Esophagus mucosa (tissue), 1 donor: ENCODE measurements around the gene DEUP1. TPM values are rescaled to one million over a fixed set of nuclear protein-coding genes. Genes with fewer than 3 reads are reported as not detected.
A peak's percentile ranks its signal among the peaks of the same experiment; 100 is the strongest.
"Not testable (repeated sequence)": the region's sequence is repeated elsewhere in the genome, so short reads cannot be mapped to it uniquely, and the experiment has no call there.

Experiments
- ATAC-seq: fragments of 200-7000 bp; cut with Tn5 transposase; one replicate; pipeline ENCODE4 v1.9.1; 2020
- total RNA-seq: library from RNA; stranded (reverse); gene quantifications from one replicate; pipeline ENCODE4 v1.2.4, GENCODE V29; 2023
- donor health status: DM: yes; HTN: yes; CAD: no.

The DEUP1 gene, protein sequence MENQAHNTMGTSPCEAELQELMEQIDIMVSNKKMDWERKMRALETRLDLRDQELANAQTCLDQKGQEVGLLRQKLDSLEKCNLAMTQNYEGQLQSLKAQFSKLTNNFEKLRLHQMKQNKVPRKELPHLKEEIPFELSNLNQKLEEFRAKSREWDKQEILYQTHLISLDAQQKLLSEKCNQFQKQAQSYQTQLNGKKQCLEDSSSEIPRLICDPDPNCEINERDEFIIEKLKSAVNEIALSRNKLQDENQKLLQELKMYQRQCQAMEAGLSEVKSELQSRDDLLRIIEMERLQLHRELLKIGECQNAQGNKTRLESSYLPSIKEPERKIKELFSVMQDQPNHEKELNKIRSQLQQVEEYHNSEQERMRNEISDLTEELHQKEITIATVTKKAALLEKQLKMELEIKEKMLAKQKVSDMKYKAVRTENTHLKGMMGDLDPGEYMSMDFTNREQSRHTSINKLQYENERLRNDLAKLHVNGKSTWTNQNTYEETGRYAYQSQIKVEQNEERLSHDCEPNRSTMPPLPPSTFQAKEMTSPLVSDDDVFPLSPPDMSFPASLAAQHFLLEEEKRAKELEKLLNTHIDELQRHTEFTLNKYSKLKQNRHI
- not detected for total RNA-seq

DNA sequence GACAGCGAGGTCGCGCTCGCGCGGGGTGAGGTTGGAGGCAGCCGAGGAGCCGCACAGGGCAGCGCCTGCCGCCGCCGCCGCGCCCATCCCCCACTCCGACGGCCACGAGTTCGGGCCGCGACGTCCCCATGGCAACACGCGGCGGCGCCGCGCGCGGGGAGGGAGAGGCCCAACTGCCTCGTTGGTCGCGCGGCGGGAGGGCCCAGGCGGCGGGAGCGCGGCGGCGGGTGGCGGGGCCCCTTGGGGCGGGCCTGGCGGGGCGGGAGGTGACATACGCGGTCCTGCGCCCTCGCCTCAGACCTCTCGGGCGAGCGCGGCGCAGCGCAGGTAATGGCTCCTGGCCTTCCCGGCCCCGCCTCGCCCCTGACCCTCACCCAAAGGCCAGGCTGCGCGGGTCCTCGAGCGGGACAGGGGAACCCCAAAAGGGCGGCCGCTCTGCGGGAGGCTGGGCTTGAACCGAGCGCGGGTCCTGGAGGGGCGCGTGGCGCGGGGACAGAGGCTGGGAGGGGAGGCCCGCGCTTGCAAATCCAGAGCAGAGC lies at the start of gene DEUP1:
Gene DEUP1, plus strand, starts transcription at position 297 of the 539 bp plus-strand sequence. CDS start 1,518 bp downstream, outside the sequence.
- ATAC-seq = peak; percentile 44

DNA sequence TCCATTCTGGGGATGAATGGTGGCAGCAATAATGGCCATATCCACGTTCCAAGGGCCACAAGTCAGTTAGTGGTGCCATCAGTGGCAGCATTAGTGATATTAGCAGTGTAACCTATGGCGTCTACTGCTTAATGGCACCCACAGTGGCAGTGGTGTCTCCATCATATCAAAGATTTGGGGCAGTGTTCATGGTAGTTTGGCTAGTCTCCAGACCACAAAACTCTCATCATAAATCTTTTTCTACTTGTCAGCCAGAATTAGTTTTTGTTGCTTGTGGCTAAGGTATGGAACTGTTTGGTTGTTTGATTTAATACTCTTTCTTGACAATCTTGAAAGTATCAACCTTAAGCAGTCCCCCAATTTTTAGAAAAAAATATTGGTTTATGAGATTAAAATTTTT lies 45.1 kb upstream of the DEUP1 start:
- no peak for ATAC-seq

DNA sequence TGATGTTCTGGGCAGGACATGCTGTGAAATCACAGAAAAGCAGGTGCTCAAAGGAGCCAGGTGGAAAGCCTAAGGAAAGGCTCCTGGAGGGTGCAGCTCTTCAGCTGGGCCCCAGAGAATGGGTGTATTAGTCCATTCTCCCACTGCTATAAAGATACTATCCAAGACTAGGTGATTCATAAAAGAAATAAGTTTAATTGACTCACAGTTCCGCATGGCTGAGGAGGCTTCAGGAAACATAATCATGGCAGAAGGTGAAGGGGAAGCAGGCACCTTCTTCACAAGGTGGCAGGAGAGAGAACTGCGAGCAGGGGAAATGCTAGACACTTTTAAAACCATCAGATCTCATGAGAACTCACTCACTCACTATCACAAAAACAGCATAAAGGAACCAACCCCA lies 43.1 kb upstream of the DEUP1 start:
- no peak for ATAC-seq

DNA sequence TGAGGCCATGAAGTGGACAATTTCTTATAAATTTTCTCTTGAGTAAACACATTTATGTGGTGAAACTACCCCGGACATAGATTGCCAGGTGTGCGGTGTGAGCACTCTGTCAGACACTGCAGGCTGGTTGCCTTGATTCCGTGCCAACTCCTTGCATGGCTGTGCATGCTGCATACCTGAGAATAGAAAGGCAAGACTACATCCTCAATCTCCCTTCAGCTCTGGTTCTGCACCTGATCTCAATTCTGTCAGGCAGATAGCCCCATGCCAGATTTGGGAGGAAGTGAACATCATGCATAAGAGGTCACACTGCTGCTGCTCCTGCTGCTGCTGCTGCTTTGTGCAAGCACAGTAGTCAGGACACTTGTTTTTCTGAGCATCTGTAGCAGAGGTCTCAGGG lies 42.5 kb upstream of the DEUP1 start:
- no peak for ATAC-seq

DNA sequence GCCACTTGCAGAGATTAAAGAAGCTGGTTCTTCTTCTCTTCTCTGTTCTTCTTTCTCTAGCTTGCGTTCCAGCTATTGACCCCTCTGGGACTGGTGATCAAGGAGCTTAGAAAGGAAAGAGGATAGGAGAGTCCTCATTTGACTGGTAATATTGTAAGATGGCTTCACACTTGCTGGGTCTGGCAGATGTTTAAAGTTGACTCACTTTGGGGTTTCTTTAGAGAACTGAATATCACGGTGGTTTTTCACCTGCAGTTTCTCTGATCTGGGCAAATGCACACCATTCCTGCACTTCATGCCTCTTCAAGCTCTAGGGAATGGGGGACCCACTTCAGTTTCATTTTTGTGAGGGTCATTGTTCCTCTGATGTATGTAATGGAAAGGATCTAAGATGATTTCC lies 41.8 kb upstream of the DEUP1 start:
- no peak for ATAC-seq

GRCh38 chr11:93289782-93290463 lies 40.6 kb upstream of the DEUP1 start:
- ATAC-seq = no peak

DNA sequence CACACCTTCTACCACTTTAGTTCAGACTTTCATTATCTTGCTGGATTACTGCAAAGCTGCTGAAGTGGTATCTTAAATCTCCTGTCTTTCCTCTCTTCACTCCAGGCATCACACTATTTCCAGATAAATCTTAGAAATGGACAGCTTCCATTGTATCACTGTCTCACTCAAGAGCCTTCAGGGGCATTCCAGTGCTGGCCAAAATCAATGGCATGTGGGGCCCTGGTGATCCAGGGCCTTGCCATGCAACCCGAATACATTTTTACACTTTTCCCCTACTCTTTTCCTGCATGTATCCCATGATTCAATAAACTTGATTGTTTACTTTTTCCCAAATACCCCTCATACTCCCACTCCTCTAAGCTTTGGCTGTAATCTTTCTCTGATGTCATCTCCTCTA lies 39.4 kb upstream of the DEUP1 start:
- no peak for ATAC-seq

GRCh38 chr11:93291898-93292297 lies 38.6 kb upstream of the DEUP1 start:
- no peak for ATAC-seq

DNA sequence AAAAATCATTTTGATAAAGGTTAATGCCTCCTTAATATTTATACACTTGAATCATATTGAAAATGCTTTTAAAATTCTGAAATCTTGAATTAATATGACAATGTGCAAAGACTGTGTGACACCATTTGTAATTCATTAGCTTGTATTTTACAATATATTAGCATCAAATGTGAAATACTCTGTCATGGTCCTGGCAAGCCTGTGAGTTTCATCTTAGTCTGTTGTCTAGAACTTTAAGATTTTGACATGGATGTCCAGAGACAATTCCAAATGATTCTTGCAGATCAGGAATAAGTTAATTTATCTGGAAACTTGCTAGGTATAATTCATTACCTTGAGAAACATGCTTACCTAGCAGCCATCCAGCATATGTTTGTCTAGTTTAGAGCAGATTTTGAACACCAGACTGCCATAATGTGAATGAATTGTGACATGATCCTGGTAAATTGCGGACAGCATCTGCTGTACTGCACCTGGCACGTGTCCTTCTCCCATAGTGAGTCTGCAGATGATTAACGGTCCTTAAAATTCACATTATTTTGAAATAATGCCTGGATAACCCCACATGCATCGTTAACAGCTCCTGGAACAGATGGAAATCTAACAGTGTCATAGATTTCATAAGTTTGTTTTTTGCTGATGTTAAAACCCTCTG lies 34.5 kb upstream of the DEUP1 start:
- ATAC-seq = no peak

GRCh38 chr11:93303689-93304088 lies 26.9 kb upstream of the DEUP1 start:
- no peak for ATAC-seq

- ATAC-seq = not testable (repeated sequence)
Observed at GRCh38 chr11:93314399-93314798, 16.1 kb upstream of the DEUP1 start.

GRCh38 chr11:93319224-93319839 lies 11.2 kb upstream of the DEUP1 start:
- no peak for ATAC-seq

DNA sequence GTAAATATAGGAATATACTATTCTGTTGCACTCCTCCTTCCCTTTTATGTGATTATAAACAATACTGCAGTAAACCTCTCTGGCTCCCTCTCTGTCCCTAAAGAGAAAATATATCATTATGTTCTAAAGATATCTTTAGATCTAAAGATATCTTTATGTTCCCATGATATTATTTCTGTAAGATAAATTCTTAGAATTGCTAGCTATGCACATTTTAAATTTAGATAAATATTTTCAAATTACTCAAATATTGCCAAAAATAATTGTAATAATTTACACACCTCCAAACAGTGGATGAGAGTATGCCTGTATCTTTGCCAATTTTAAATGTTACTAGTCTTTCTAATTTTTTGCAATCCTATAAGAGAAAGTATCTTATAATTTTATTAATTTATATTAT lies 10.3 kb upstream of the DEUP1 start:
- ATAC-seq = no peak

GRCh38 chr11:93322207-93322606 lies 8.3 kb upstream of the DEUP1 start:
- ATAC-seq = no peak

GRCh38 chr11:93323747-93324146 lies 6.8 kb upstream of the DEUP1 start:
- no peak for ATAC-seq

- ATAC-seq = no peak
Observed at GRCh38 chr11:93324500-93324899, 6.0 kb upstream of the DEUP1 start.

- ATAC-seq = no peak
Observed at GRCh38 chr11:93326681-93327080, 3.9 kb upstream of the DEUP1 start.

- no peak for ATAC-seq
Observed at GRCh38 chr11:93329936-93330445, 551 bp upstream of the DEUP1 start.

DNA sequence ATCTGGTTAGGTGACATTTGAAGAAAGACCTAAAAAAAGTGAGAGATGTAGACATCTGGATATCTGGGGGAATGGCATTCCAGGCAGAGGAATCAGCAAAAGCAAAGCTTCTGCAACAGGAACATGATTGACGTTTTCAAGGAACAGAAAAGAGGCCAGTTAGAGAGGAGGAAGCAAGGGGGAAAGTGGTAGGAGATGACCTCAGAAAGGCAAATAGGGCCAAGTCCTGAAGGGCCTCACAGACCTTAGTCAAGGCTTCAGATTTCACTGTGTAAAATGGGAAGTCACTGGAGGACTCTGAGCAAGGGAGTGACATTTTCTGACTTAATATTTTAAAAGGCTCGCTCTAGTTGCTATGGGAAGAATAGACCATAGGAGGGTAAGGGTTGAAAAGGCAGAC lies 9.7 kb downstream of the DEUP1 start:
- no peak for ATAC-seq

- ATAC-seq = no peak
Observed at GRCh38 chr11:93344855-93345333, 14.4 kb downstream of the DEUP1 start.

DNA sequence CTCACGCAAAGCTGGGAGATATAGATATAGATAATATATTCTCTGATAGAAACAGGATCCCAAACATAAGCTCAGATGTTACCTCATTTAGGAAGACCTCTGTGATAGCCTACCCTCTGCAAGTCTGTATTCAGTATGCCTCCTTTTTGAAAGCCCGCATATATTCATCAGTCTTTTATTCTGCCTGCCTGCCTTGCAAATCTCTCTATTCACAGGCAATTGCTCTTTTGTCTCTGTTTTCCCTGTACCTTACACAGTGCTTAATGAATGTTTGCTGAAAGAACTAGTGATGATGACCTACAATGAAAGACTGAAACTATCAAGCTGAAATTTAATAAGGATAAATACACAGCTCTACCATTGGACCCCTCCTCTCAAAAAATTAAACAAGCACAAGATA lies 18.4 kb downstream of the DEUP1 start:
- ATAC-seq = no peak

GRCh38 chr11:93350835-93351234 lies 20.3 kb downstream of the DEUP1 start:
- ATAC-seq = no peak
